Testis (tissue), 2 donors: ENCODE measurements around the gene ZNF280A.

Experiments used
- CTCF ChIP-seq, 3 experiments: fragments of 450-650 bp in 2 of 3; fragments of 200-600 bp in 1 of 3; sonication (generic) in 1 of 3; IDR thresholded peaks; one replicate each; pipeline ENCODE4 v1.5.1; 2016 to 2019; ENCODE audit warnings: antibody characterized with exemption in 3 of 3, mild to moderate bottlenecking in 2 of 3, moderate library complexity in 1 of 3
- POLR2A ChIP-seq: fragments of 450-650 bp; IDR thresholded peaks from one replicate; pipeline ENCODE4 v1.6.1; 2017; ENCODE audit warnings: antibody characterized with exemption, mild to moderate bottlenecking, moderate library complexity

- TF ChIP-seq CTCF (IDR thresholded peaks at IDR 0.05) (no peak), POLR2A (no peak)
Measured at GRCh38 chr22:22487059-22487458, 33.0 kb downstream of the ZNF280A start.
